MCF 10A (cell line): ENCODE measurements around the gene POLR1A. TPM values are rescaled to one million over a fixed set of nuclear protein-coding genes. Genes with fewer than 3 reads are reported as not detected.

ENCODE experiments used
- BruUV-seq: library from RNA; stranded (reverse); fragments of 400-500 nt; replicated peaks from 2 replicates; lab custom pipeline; 2021; lab: Mats Ljungman, UMichigan
- CTCF ChIA-PET: fragments of 300-600 bp; sonication (Branson Sonifier 250); formaldehyde crosslinking; extraction: SDS; loops from one replicate; lab custom pipeline; 2021; ENCODE audit warnings: antibody characterized with exemption, inconsistent platforms; lab: Yijun Ruan, JAX
- POLR2A ChIA-PET: fragments of 300-600, 350-650 bp; sonication (Branson Sonifier 250); formaldehyde crosslinking; extraction: SDS; loops from one replicate; lab custom pipeline; 2020; ENCODE audit warnings: antibody characterized with exemption, inconsistent platforms; lab: Yijun Ruan, JAX
- DNase-seq: peaks from one replicate; pipeline ENCODE4 v3.0.0-alpha.2; 2018; ENCODE audit not compliant: unreplicated experiment
- H3K27ac Mint-ChIP-seq: one replicate; pipeline ENCODE4 v1.8.0; 2022; ENCODE audit warnings: mild to moderate bottlenecking, low read depth, mixed read lengths; ENCODE audit not compliant: unreplicated experiment
- H3K27me3 Mint-ChIP-seq: one replicate; pipeline ENCODE4 v1.8.0; 2022; ENCODE audit warnings: mixed read lengths; ENCODE audit not compliant: insufficient read depth, unreplicated experiment
- H3K36me3 Mint-ChIP-seq: one replicate; pipeline ENCODE4 v1.8.0; 2022; ENCODE audit warnings: mild to moderate bottlenecking, moderate library complexity, mixed read lengths; ENCODE audit not compliant: insufficient read depth, unreplicated experiment
- H3K4me1 Mint-ChIP-seq: one replicate; pipeline ENCODE4 v1.8.0; 2022; ENCODE audit warnings: mixed read lengths; ENCODE audit not compliant: insufficient read depth, unreplicated experiment
- H3K4me3 Mint-ChIP-seq: one replicate; pipeline ENCODE4 v1.8.0; 2022; ENCODE audit warnings: mild to moderate bottlenecking, moderate library complexity, mixed read lengths; ENCODE audit not compliant: unreplicated experiment
- H3K9me3 Mint-ChIP-seq: one replicate; pipeline ENCODE4 v1.8.0; 2022; ENCODE audit warnings: mixed read lengths; ENCODE audit not compliant: unreplicated experiment
- CTCF ChIP-seq: fragments of 200-600 bp; IDR thresholded peaks from one replicate; pipeline ENCODE4 v1.8.0; 2022; ENCODE audit warnings: antibody characterized with exemption, mild to moderate bottlenecking; ENCODE audit not compliant: unreplicated experiment
- intact Hi-C: fragments of 100-400 bp; cut with micrococcal nuclease; formaldehyde crosslinking; loops from 2 replicates; pipeline ENCODE4 v1.14.1; 2022
- total RNA-seq: library from RNA; stranded (reverse); gene quantifications from 2 replicates; pipeline ENCODE4 v1.2.3, GENCODE V29; 2022

The POLR1A gene
- total RNA-seq, 1 experiment from 2014 or later = 52.7 TPM

DNA sequence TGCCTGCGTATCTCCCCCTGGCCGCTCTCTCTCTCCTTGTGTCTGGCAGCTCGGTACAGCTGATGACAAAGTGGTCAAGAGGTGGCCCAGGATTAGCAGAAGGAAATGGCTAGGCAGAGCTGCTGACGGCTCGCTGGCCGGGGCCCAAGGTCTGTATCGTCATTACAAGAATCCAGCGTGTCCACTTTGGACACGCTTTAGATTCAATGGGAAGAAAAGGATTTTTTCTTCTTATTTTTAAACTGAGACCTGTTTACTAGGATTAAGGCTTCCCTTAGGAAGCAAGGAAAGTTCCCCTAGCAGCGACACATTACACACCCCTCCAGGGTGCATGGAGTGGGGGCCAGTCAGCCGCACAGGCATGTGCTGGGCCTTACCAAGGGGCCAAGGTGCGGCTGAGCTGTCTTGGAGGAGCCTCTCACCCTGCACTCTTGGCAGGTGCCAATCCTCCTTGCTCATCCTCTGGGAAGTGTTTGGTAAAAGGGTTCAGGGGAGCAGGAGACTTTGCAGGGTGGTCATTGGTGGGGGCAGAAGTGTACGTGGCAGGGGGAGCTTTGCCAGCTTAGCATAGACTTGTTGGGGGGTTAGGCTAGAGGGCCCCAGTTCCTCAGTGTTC is 76.8 kb downstream of the POLR1A start:
- TF ChIP-seq CTCF = no peak
- no peak for DNase-seq
- H3K36me3 Mint-ChIP-seq = peaks cover 81% of the 10 kb centered on the region
- no peak overlapping the region for H3K27ac Mint-ChIP-seq
- no TSS peak for BruUV-seq
- ChIA-PET POLR2A (interaction anchor here (0.6 kb wide), 1 partner anchor 9 kb away, joined by 4 read pairs; no protein-coding TSS in a partner anchor), CTCF (interaction anchor here (0.7 to 1.9 kb wide), 3 partner anchors 140 to 202 kb away, joined by 3 to 8 read pairs (median 5); partner anchors contain the start of gene ST3GAL5)
- no peaks in the 10 kb centered on the region for H3K27me3 Mint-ChIP-seq
- H3K4me3 Mint-ChIP-seq = no peak overlapping the region
- intact Hi-C loops = no loop called here
- H3K4me1 Mint-ChIP-seq = no peaks in the 10 kb centered on the region
- no peaks in the 10 kb centered on the region for H3K9me3 Mint-ChIP-seq

- POLR2A ChIA-PET = no interaction called here
- no peak for DNase-seq
- no peaks in the 10 kb centered on the region for H3K9me3 Mint-ChIP-seq
- no peak for TF ChIP-seq CTCF
- no peak overlapping the region for H3K27ac Mint-ChIP-seq
- H3K36me3 Mint-ChIP-seq = peaks cover 74% of the 10 kb centered on the region
- intact Hi-C loops = no loop called here
- H3K4me1 Mint-ChIP-seq = no peaks in the 10 kb centered on the region
- CTCF ChIA-PET = interaction anchor here (0.7 to 1.9 kb wide), 2 partner anchors 181 to 201 kb away, joined by 5 to 8 read pairs; no protein-coding TSS in a partner anchor
- no peaks in the 10 kb centered on the region for H3K27me3 Mint-ChIP-seq
- H3K4me3 Mint-ChIP-seq = no peak overlapping the region
- BruUV-seq = no TSS peak
Observed at GRCh38 chr2:86027922-86028765, 77.5 kb downstream of the POLR1A start.

DNA sequence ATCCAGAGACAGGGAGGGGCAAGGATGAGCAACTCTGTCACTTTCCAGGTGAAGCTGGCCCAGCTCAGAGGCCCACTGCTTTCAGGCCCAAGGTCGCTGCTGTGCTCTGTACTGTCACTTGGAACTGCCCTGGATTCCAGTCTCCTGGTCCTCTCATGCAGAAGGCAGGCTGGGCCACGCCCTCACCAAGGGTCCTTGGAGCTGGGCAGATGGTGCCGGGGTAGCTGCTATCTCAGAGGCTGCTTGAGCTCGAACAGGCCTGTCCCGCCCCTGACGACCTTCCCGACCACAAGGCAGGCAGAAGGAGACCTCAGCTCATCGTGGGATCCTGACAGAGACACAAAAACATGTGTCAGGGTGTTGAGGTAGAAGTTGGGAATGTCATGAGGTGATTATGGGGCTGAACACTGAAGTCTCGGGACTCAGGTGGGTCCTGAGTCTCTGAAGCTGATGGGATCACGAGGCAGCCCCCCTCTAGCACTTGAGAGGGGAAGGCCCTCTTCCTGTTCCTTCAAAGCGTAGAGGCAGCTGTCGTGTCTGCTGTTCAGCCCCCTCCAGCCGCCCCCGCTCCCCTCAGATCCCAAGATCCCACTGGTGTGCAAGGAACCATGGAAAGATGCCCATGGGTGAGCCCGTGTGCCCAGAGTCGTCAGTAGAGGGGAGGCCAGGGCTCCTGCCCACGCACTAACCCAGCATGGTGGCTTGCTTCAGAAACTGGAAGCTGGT is 78.3 kb downstream of the POLR1A start:
- no peak for DNase-seq
- H3K27me3 Mint-ChIP-seq = no peaks in the 10 kb centered on the region
- H3K27ac Mint-ChIP-seq = no peak overlapping the region
- no peaks in the 10 kb centered on the region for H3K4me1 Mint-ChIP-seq
- intact Hi-C loops = no loop called here
- no peak for TF ChIP-seq CTCF
- H3K4me3 Mint-ChIP-seq = no peak overlapping the region
- H3K9me3 Mint-ChIP-seq = no peaks in the 10 kb centered on the region
- peaks cover 67% of the 10 kb centered on the region for H3K36me3 Mint-ChIP-seq
- POLR2A ChIA-PET = no interaction called here
- CTCF ChIA-PET = interaction anchor here (1.9 kb wide), 1 partner anchor 200 kb away, joined by 8 read pairs; no protein-coding TSS in a partner anchor
- no TSS peak for BruUV-seq

DNA sequence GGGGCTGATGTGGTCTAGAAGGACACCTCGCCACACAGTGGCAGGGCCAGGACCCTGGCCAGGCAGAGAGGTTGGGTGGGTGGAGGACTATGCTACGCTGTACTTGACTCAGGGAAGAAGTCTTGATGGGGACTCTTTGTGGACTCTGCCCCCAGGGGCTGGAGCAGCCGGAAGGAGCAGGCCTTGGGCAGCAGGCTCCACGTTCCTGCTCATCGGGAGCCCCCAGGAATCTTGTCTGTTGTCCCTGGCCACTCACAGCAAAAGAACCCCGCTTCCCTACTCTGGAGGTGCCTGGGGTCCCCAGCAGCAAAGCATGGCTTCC is 79.0 kb downstream of the POLR1A start:
- Mint-ChIP-seq H3K9me3 (no peaks in the 10 kb centered on the region), H3K4me1 (no peaks in the 10 kb centered on the region), H3K4me3 (no peak overlapping the region), H3K27ac (peak overlapping the region; percentile 50), H3K36me3 (peaks cover 60% of the 10 kb centered on the region), H3K27me3 (no peaks in the 10 kb centered on the region)
- intact Hi-C loops = no loop called here
- DNase-seq = no peak
- ChIA-PET CTCF (interaction anchor here (0.7 to 1.9 kb wide), 4 partner anchors 10 to 200 kb away, joined by 3 to 8 read pairs (median 4); no protein-coding TSS in a partner anchor), POLR2A (no interaction called here)
- no TSS peak for BruUV-seq
- TF ChIP-seq CTCF = no peak
